GM12878 (cell line): ENCODE measurements around the gene THSD4. TPM values are rescaled to one million over a fixed set of nuclear protein-coding genes. Genes with fewer than 3 reads are reported as not detected.
A peak's percentile ranks its signal among the peaks of the same experiment; 100 is the strongest.

Experiments used
- ATAC-seq: fragments of 200-7000 bp; cut with Tn5 transposase; 3 replicates; pipeline ENCODE4 v1.9.1; 2020; ENCODE audit warnings: mild to moderate bottlenecking, moderate library complexity
- BruUV-seq: library from RNA; stranded (reverse); fragments of 400-500 nt; replicated peaks from 2 replicates; lab custom pipeline; 2021; lab: Mats Ljungman, UMichigan
- CTCF ChIA-PET: fragments of 300-600 bp; sonication (Branson Sonifier 250); formaldehyde crosslinking; extraction: SDS; loops from one replicate; lab custom pipeline; 2021; ENCODE audit warnings: inconsistent platforms; lab: Yijun Ruan, JAX
- POLR2A ChIA-PET: fragments of 350-600 bp; formaldehyde crosslinking; extraction: SDS; loops from one replicate; lab custom pipeline; 2021; ENCODE audit warnings: inconsistent platforms; lab: Charles Lee
- RAD21 ChIA-PET: fragments of 300-600 bp; sonication (Branson Sonifier 250); formaldehyde crosslinking; loops from one replicate; lab custom pipeline; 2023; ENCODE audit warnings: antibody characterized with exemption; ENCODE audit not compliant: unreplicated experiment; lab: Charles Lee
- SMC1A ChIA-PET: fragments of 300-600 bp; sonication (Branson Sonifier 250); formaldehyde crosslinking; loops from one replicate; lab custom pipeline; 2023; ENCODE audit not compliant: unreplicated experiment, uncharacterized antibody; lab: Charles Lee
- DNase-seq: peaks from one replicate; pipeline ENCODE4 v3.0.0-alpha.2; 2011; ENCODE audit warnings: low read depth, low spot score
- FAIRE-seq: peaks from 3 replicates; lab custom pipeline; 2011; peaks lifted over from hg19 to GRCh38; lab: Jason Lieb, UNC
- H2AFZ ChIP-seq: 2 replicates; pipeline ENCODE4 v1.6.0; 2011; ENCODE audit warnings: low read depth, low read length, control low read depth; ENCODE audit not compliant: control insufficient read depth
- H3K27ac ChIP-seq: 2 replicates; pipeline ENCODE4 v1.5.1; 2011; ENCODE audit warnings: control low read depth; ENCODE audit not compliant: control insufficient read depth, insufficient read depth
- H3K27me3 ChIP-seq, 2 experiments: replicated peaks in 1 of 2; 2 replicates each; pipeline versions ENCODE4 v1.6.0 to v1.6.1; 2011; ENCODE audit warnings: low read length in 1 of 2; ENCODE audit not compliant: control insufficient read depth in 2 of 2, insufficient read depth in 2 of 2
- H3K36me3 ChIP-seq, 2 experiments: 2 replicates each; pipeline ENCODE4 v1.5.1; 2011; ENCODE audit warnings: low read length in 1 of 2; ENCODE audit not compliant: control insufficient read depth in 2 of 2, insufficient read depth in 2 of 2
- H3K4me1 ChIP-seq: 2 replicates; pipeline ENCODE4 v1.6.1; 2011; ENCODE audit warnings: mild to moderate bottlenecking, low read length, moderate library complexity, mixed read lengths; ENCODE audit not compliant: control insufficient read depth, insufficient read depth
- H3K4me2 ChIP-seq: 2 replicates; pipeline ENCODE4 v1.6.0; 2011; ENCODE audit warnings: control low read depth; ENCODE audit not compliant: control insufficient read depth, insufficient read depth
- H3K4me3 ChIP-seq: fragments of 200-600 bp; sonication (generic); 2 replicates; pipeline ENCODE4 v1.5.1; 2016
- H3K79me2 ChIP-seq: 2 replicates; pipeline ENCODE4 v1.6.0; 2011; ENCODE audit warnings: low read length; ENCODE audit not compliant: control insufficient read depth, insufficient read depth
- H3K9ac ChIP-seq: 2 replicates; pipeline ENCODE4 v1.8.0; 2011; ENCODE audit warnings: low read length, control low read depth, mixed read lengths; ENCODE audit not compliant: control insufficient read depth, insufficient read depth
- H3K9me3 ChIP-seq: replicated peaks from 3 replicates; pipeline ENCODE4 v1.5.1; 2011; ENCODE audit warnings: mild to moderate bottlenecking, low read length; ENCODE audit not compliant: control insufficient read depth, insufficient read depth
- H4K20me1 ChIP-seq: 2 replicates; pipeline ENCODE4 v1.6.0; 2011; ENCODE audit not compliant: control insufficient read depth, insufficient read depth
- BMI1 ChIP-seq: fragments of 450-650 bp; IDR thresholded peaks from 2 replicates; pipeline ENCODE4 v1.6.1; 2016; ENCODE audit warnings: mild to moderate bottlenecking, moderate library complexity, borderline replicate concordance
- CTCF ChIP-seq, 3 experiments: IDR thresholded peaks in 2 of 3; conservative IDR thresholded peaks in 1 of 3; 2 replicates each; pipeline ENCODE4 v1.5.1; 2011; ENCODE audit warnings: low read depth in 3 of 3, low read length in 3 of 3, mild to moderate bottlenecking in 3 of 3, control low read depth in 2 of 3, moderate library complexity in 2 of 3, inconsistent platforms in 1 of 3, mixed read lengths in 1 of 3; ENCODE audit not compliant: control insufficient read depth in 2 of 3, insufficient read depth in 1 of 3; ENCODE audit errors: extremely low read depth in 1 of 3
- EED ChIP-seq: sonication (generic); IDR thresholded peaks from 2 replicates; pipeline ENCODE4 v1.6.1; 2016; ENCODE audit warnings: antibody characterized with exemption, low read depth
- JUND ChIP-seq: IDR thresholded peaks from 2 replicates; pipeline ENCODE4 v1.6.1; 2012; ENCODE audit warnings: low read depth, mild to moderate bottlenecking, low read length, improper control_type of control experiment, moderate library complexity
- KDM1A ChIP-seq: fragments of 200-600 bp; sonication (generic); IDR thresholded peaks from 2 replicates; pipeline ENCODE4 v1.6.1; 2016; ENCODE audit warnings: borderline replicate concordance
- MLLT1 ChIP-seq: fragments of 450-650 bp; IDR thresholded peaks from 2 replicates; pipeline ENCODE4 v1.6.1; 2016; ENCODE audit warnings: mild to moderate bottlenecking
- MYC ChIP-seq: IDR thresholded peaks from 2 replicates; pipeline ENCODE4 v1.6.1; 2011; ENCODE audit warnings: mild to moderate bottlenecking, low read length, moderate library complexity, inconsistent platforms; ENCODE audit not compliant: insufficient read depth, insufficient replicate concordance, insufficient read length, severe bottlenecking
- PAX5 ChIP-seq: IDR thresholded peaks from 2 replicates; pipeline ENCODE4 v1.6.1; 2011; ENCODE audit warnings: low read depth, low read length, borderline replicate concordance
- RAD51 ChIP-seq: fragments of 450-650 bp; IDR thresholded peaks from 2 replicates; pipeline ENCODE4 v1.6.1; 2016; ENCODE audit warnings: moderate library complexity, mild to moderate bottlenecking, inconsistent platforms
- STAT3 ChIP-seq: IDR thresholded peaks from 2 replicates; pipeline ENCODE4 v1.6.1; 2011; ENCODE audit warnings: low read depth, low read length, improper control_type of control experiment
- WRNIP1 ChIP-seq: IDR thresholded peaks from 2 replicates; pipeline ENCODE4 v1.6.1; 2011; ENCODE audit warnings: low read depth, low read length, improper control_type of control experiment, borderline replicate concordance
- ZNF384 ChIP-seq: IDR thresholded peaks from 2 replicates; pipeline ENCODE4 v1.6.1; 2012; ENCODE audit warnings: low read depth, mild to moderate bottlenecking, low read length, improper control_type of control experiment, borderline replicate concordance
- ZZZ3 ChIP-seq: IDR thresholded peaks from 2 replicates; pipeline ENCODE4 v1.6.1; 2011; ENCODE audit warnings: low read depth; ENCODE audit not compliant: control insufficient read depth, insufficient read length
- WGBS: methylation state at CpG from one replicate; pipeline ENCODE4 v1.1.6; 2016; ENCODE audit warnings: low lambda C conversion rate; ENCODE audit not compliant: insufficient replicate concordance, insufficient coverage; ENCODE audit errors: missing lambda C conversion rate; 5-methylcytosine and 5-hydroxymethylcytosine counted together
- in situ Hi-C: fragments of 300-500 bp; cut with MboI; formaldehyde crosslinking; loops from 9 replicates; pipeline ENCODE4 v1.14.3; 2018; ENCODE audit warnings: mixed read lengths
- intact Hi-C: fragments of 100-400 bp; cut with micrococcal nuclease; formaldehyde crosslinking; loops from one replicate; pipeline ENCODE4 v1.14.2; 2022; ENCODE audit not compliant: unreplicated experiment
- polyA plus RNA-seq, 11 experiments: library from polyadenylated mRNA; depleted of rRNA in 4 of 11; unstranded in 6 of 11; stranded (reverse) in 5 of 11; fragments of >200 nt; fragmentation: Nextera tagmentation in 4 of 11; fragmentation: Illumina TruSeq in 1 of 11; extraction: Ambion mirVana in 4 of 11; extraction: Trizol in 1 of 11; gene quantifications; 1 replicate in 1 of 11; 2 replicates in 10 of 11; pipeline versions ENCODE4 v1.2.1 to v1.2.3, GENCODE V29; 2011 to 2016; ENCODE audit warnings: inconsistent platforms in 2 of 11, missing spikeins in 2 of 11, low read depth in 1 of 11
- total RNA-seq, 4 experiments: library from RNA; depleted of rRNA in 3 of 4; stranded (reverse); fragments of >200 nt in 3 of 4; fragmentation: Illumina TruSeq in 1 of 4; extraction: Trizol in 1 of 4; gene quantifications; 2 replicates each; pipeline versions ENCODE4 v1.2.1 to v1.2.3, GENCODE V29; 2013 to 2021
- TF ChIP-seq, protein P1 (sequence below): fragments of 450-650 bp; IDR thresholded peaks from 2 replicates; pipeline ENCODE4 v1.6.1; 2018; ENCODE audit warnings: mild to moderate bottlenecking, low read depth, moderate library complexity; ENCODE audit not compliant: partially characterized antibody

THSD4 gene
- total and polyA plus RNA-seq, 10 of the 15 experiments (the other 5 are each of a cell fraction or from before 2014, with no cell fraction given), result 0.04 to 0.13 (median 0.05) TPM; not detected in 7

DNA sequence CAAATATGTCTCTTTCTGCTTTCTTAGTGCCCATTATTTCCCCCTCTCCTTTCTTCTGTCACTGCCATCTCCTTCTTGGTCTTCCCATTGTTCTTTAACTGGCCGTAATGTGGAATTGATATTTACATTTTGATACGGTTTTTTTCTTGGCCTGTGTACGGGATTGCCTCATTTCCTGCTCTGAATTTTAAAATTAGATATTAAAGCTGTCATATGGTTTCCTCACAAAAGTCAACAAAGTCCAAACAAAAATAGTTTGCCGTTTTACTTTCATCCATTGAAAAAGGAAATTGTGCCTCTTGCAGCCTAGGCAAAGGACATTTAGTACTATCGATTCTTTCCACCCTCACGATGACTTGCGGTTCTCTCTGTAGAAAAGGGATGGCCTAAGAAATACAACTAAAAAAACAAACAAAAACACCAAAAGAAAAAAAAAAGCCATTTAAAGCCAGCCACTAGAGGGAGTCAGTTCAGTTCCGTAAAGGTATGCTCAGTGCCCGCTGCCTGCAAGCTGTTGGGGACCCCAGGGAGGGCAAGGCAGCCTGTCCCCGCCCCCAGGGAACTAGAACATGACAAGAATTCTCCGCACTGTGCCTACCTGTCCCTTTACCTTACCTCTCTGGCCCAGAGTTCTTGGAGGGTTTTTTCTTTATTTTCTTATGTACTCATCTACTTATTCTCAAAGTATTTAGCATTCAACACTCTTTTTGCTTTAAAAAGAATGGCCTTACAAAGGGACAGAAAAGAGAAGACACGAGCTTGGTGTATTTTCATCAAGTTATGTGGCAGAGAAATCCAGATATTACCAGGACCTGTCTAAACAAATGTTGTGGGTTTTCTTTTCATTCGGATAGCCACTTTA is 665.1 kb downstream of the THSD4 start:
- Histone ChIP-seq H3K27me3 (no peaks in the 10 kb centered on the region), H3K36me3 (no peaks in the 10 kb centered on the region), H3K4me2 (peak overlapping the region; percentile 81), H3K4me3 (0 out of 2 replicates have a peak overlapping the region, but pooled peaks have one; percentile 19), H2AFZ (peak overlapping the region; percentile 82), H3K9me3 (no peaks in the 10 kb centered on the region), H3K27ac (peak overlapping the region; percentile 40; the same call in 1 of the 2 replicates), H3K79me2 (no peaks in the 10 kb centered on the region), H4K20me1 (no peaks in the 10 kb centered on the region), H3K4me1 (peaks cover 18% of the 10 kb centered on the region), H3K9ac (no peak overlapping the region)
- WGBS, result 9% methylated on average over 13 of the region's 13 CpGs
- RAD21 ChIA-PET, result interaction anchor here (0.6 to 1.6 kb wide), 9 partner anchors 18 to 378 kb away, joined by 3 to 7 read pairs (median 4); no protein-coding TSS in a partner anchor
- POLR2A ChIA-PET, result no interaction called here
- FAIRE-seq, result peak; percentile 83
- peak; percentile 86 for ATAC-seq
- DNase-seq, result peak; percentile 49
- intact Hi-C loops, result loop anchor here (1.0 kb wide), 1 partner anchor 376 kb away; no protein-coding TSS in a partner anchor
- BruUV-seq, result no TSS peak
- CTCF ChIA-PET, result interaction anchor here (0.5 to 4.4 kb wide), 27 partner anchors 8 to 383 kb away, joined by 3 to 46 read pairs (median 4); no protein-coding TSS in a partner anchor
- SMC1A ChIA-PET, result interaction anchor here (0.7 to 2.8 kb wide), 6 partner anchors 21 to 376 kb away, joined by 3 to 24 read pairs (median 4); no protein-coding TSS in a partner anchor
- in situ Hi-C loops, result no loop called here
- TF ChIP-seq MYC (no peak), WRNIP1 (no peak), JUND (no peak), RAD51 (no peak), PAX5 (no peak), CTCF (IDR thresholded peaks at IDR 0.05 in 2 of 3, conservative IDR thresholded peaks at IDR 0.05 in 1 of 3; ENCODE audit: control insufficient read depth in 2 of 3, extremely low read depth in 1 of 3, insufficient read depth in 1 of 3, low read depth in 3 of 3, low read length in 3 of 3) (peak; percentile 68 to 84 (median 74)), EED (no peak), KDM1A (no peak), ZZZ3 (no peak), BMI1 (no peak), ZNF384 (peak; percentile 89), STAT3 (no peak), MLLT1 (peak; percentile 58; the same call in 1 of the 2 replicates)
- TF ChIP-seq, protein P1, sequence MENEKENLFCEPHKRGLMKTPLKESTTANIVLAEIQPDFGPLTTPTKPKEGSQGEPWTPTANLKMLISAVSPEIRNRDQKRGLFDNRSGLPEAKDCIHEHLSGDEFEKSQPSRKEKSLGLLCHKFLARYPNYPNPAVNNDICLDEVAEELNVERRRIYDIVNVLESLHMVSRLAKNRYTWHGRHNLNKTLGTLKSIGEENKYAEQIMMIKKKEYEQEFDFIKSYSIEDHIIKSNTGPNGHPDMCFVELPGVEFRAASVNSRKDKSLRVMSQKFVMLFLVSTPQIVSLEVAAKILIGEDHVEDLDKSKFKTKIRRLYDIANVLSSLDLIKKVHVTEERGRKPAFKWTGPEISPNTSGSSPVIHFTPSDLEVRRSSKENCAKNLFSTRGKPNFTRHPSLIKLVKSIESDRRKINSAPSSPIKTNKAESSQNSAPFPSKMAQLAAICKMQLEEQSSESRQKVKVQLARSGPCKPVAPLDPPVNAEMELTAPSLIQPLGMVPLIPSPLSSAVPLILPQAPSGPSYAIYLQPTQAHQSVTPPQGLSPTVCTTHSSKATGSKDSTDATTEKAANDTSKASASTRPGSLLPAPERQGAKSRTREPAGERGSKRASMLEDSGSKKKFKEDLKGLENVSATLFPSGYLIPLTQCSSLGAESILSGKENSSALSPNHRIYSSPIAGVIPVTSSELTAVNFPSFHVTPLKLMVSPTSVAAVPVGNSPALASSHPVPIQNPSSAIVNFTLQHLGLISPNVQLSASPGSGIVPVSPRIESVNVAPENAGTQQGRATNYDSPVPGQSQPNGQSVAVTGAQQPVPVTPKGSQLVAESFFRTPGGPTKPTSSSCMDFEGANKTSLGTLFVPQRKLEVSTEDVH, result no peak
